HCT116 (cell line): ENCODE results near the gene IGF2BP3. TPM values are rescaled to one million over a fixed set of nuclear protein-coding genes. Genes with fewer than 3 reads are reported as not detected.

Experiments
- ATAC-seq: fragments of 200-7000 bp; cut with Tn5 transposase; 2 replicates; pipeline ENCODE4 v1.9.1; 2020; ENCODE audit warnings: mild to moderate bottlenecking, moderate library complexity
- BruUV-seq: library from RNA; stranded (reverse); fragments of 400-500 nt; replicated peaks from 2 replicates; lab custom pipeline; 2021; lab: Mats Ljungman, UMichigan
- CTCF ChIA-PET: fragments of 300-600 bp; sonication (Branson Sonifier 250); formaldehyde crosslinking; loops from one replicate; lab custom pipeline; 2021; ENCODE audit warnings: antibody characterized with exemption; lab: Charles Lee
- POLR2A ChIA-PET: fragments of 300-600, 350-600 bp; sonication (Branson Sonifier 250); formaldehyde crosslinking; loops from one replicate; lab custom pipeline; 2021; ENCODE audit warnings: antibody characterized with exemption; lab: Charles Lee
- RAD21 ChIA-PET, 2 experiments: fragments of 300-600 bp; sonication (Branson Sonifier 250); formaldehyde crosslinking; loops; one replicate each; lab custom pipeline; 2023; ENCODE audit warnings: low total read pairs in 2 of 2; ENCODE audit not compliant: uncharacterized antibody in 2 of 2, unreplicated experiment in 2 of 2, low non-redundant PET in 1 of 2; lab: Charles Lee
- DNase-seq: peaks from one replicate; pipeline ENCODE4 v3.0.0-alpha.2; 2010; ENCODE audit warnings: low read depth, low spot score
- H2AFZ ChIP-seq: fragments of 200-600 bp; shearing (Covaris generic), sonication (generic); 2 replicates; pipeline ENCODE4 v1.6.1; 2017; ENCODE audit warnings: low read depth, mixed run types, mixed read lengths, antibody characterized with exemption, low read length; ENCODE audit not compliant: poor library complexity, severe bottlenecking
- H3K27ac ChIP-seq: 2 replicates; pipeline ENCODE4 v1.5.1; 2012; ENCODE audit warnings: low read depth, low read length
- H3K27me3 ChIP-seq: fragments of 200-600 bp; sonication (generic); 2 replicates; pipeline ENCODE4 v1.6.1; 2016; ENCODE audit warnings: mixed run types, low read length, mixed read lengths; ENCODE audit not compliant: insufficient read depth
- H3K36me3 ChIP-seq, 2 experiments: fragments of 200-500 bp in 1 of 2; fragments of 200-600 bp in 1 of 2; sonication (Bioruptor generic) in 1 of 2; sonication (generic) in 1 of 2; 2 replicates each; pipeline versions ENCODE4 v1.5.1 to v1.6.1; 2014 to 2016; ENCODE audit warnings: low read length in 2 of 2, inconsistent platforms in 1 of 2, mixed read lengths in 1 of 2, mixed run types in 1 of 2; ENCODE audit not compliant: insufficient read depth in 2 of 2, control insufficient read depth in 1 of 2
- H3K4me1 ChIP-seq, 2 experiments: fragments of 200-600 bp in 1 of 2; sonication (generic) in 1 of 2; 2 replicates each; pipeline versions ENCODE4 v1.5.1 to v1.6.1; 2012 to 2017; ENCODE audit warnings: low read length in 2 of 2, inconsistent platforms in 1 of 2, mild to moderate bottlenecking in 1 of 2, mixed read lengths in 1 of 2, mixed run types in 1 of 2, moderate library complexity in 1 of 2; ENCODE audit not compliant: insufficient read depth in 2 of 2, control insufficient read depth in 1 of 2
- H3K4me2 ChIP-seq: fragments of 200-600 bp; sonication (generic); 2 replicates; pipeline ENCODE4 v1.6.1; 2017; ENCODE audit warnings: mixed run types, low read length, mixed read lengths
- H3K4me3 ChIP-seq, 2 experiments: fragments of 200-600 bp in 1 of 2; sonication (generic) in 1 of 2; replicated peaks in 1 of 2; 2 replicates each; pipeline ENCODE4 v1.5.1; 2011 to 2016; ENCODE audit warnings: low read length in 2 of 2, control low read depth in 1 of 2, low read depth in 1 of 2, mild to moderate bottlenecking in 1 of 2, mixed read lengths in 1 of 2, mixed run types in 1 of 2
- H3K79me2 ChIP-seq: fragments of 200-600 bp; sonication (generic); 2 replicates; pipeline ENCODE4 v1.6.1; 2017; ENCODE audit warnings: mild to moderate bottlenecking, mixed run types, low read length, moderate library complexity, mixed read lengths; ENCODE audit not compliant: insufficient read depth
- H3K9ac ChIP-seq: fragments of 200-600 bp; sonication (generic); 2 replicates; pipeline ENCODE4 v1.6.1; 2016; ENCODE audit warnings: low read length, mixed read lengths
- H3K9me2 ChIP-seq: fragments of 200-600 bp; sonication (generic), shearing (Covaris generic); 2 replicates; pipeline ENCODE4 v1.6.1; 2017; ENCODE audit warnings: mixed run types, mild to moderate bottlenecking, moderate library complexity; ENCODE audit not compliant: insufficient read depth
- H3K9me3 ChIP-seq, 2 experiments: fragments of 200-500 bp in 1 of 2; fragments of 200-600 bp in 1 of 2; sonication (Bioruptor generic) in 1 of 2; sonication (generic) in 1 of 2; 2 replicates each; pipeline ENCODE4 v1.6.1; 2014 to 2017; ENCODE audit warnings: low read length in 2 of 2, mixed read lengths in 2 of 2, inconsistent platforms in 1 of 2, low read depth in 1 of 2, mild to moderate bottlenecking in 1 of 2, mixed run types in 1 of 2, moderate library complexity in 1 of 2; ENCODE audit not compliant: control insufficient read depth in 1 of 2, insufficient read depth in 1 of 2
- H4K20me1 ChIP-seq: fragments of 200-600 bp; sonication (generic), shearing (Covaris generic); 2 replicates; pipeline ENCODE4 v1.6.1; 2017; ENCODE audit warnings: mixed run types, mild to moderate bottlenecking, moderate library complexity; ENCODE audit not compliant: insufficient read depth
- CBX3 ChIP-seq: IDR thresholded peaks from 2 replicates; pipeline ENCODE4 v1.6.1; 2012; ENCODE audit warnings: low read depth
- EGR1 ChIP-seq: IDR thresholded peaks from 2 replicates; pipeline ENCODE4 v1.6.1; 2012; ENCODE audit warnings: low read depth
- EZH2 ChIP-seq: fragments of 200-600 bp; sonication (generic); IDR thresholded peaks from 2 replicates; pipeline ENCODE4 v1.6.1; 2017; ENCODE audit warnings: antibody characterized with exemption, mixed run types
- EZH2phosphoT487 ChIP-seq: fragments of 200-600 bp; IDR thresholded peaks from 2 replicates; pipeline ENCODE4 v1.6.1; 2018; ENCODE audit warnings: antibody characterized with exemption, borderline replicate concordance
- FOSL1 ChIP-seq: IDR thresholded peaks from 2 replicates; pipeline ENCODE4 v1.6.1; 2012; ENCODE audit warnings: low read depth
- JUND ChIP-seq: IDR thresholded peaks from 2 replicates; pipeline ENCODE4 v1.6.1; 2012
- POLR2A ChIP-seq: IDR thresholded peaks from 2 replicates; pipeline ENCODE4 v1.7.0; 2011; ENCODE audit warnings: borderline replicate concordance; ENCODE audit not compliant: insufficient read depth, insufficient read length; ENCODE audit errors: extremely low read depth
- POLR2AphosphoS5 ChIP-seq: IDR thresholded peaks from 2 replicates; pipeline ENCODE4 v1.6.1; 2011; ENCODE audit warnings: mild to moderate bottlenecking, low read depth, low read length, moderate library complexity
- RAD21 ChIP-seq: IDR thresholded peaks from 2 replicates; pipeline ENCODE4 v1.6.1; 2012; ENCODE audit warnings: low read depth, mild to moderate bottlenecking
- SP1 ChIP-seq: IDR thresholded peaks from 2 replicates; pipeline ENCODE4 v1.6.1; 2012; ENCODE audit warnings: low read depth
- SRF ChIP-seq: IDR thresholded peaks from 2 replicates; pipeline ENCODE4 v1.6.1; 2012; ENCODE audit warnings: low read depth
- YY1 ChIP-seq: IDR thresholded peaks from 2 replicates; pipeline ENCODE4 v1.6.1; 2011; ENCODE audit warnings: low read length, low read depth, moderate library complexity, mild to moderate bottlenecking; ENCODE audit not compliant: insufficient replicate concordance; ENCODE audit errors: extremely low read depth
- ZFX ChIP-seq: fragments of 450-650 bp; IDR thresholded peaks from 2 replicates; pipeline ENCODE4 v1.6.1; 2017
- ZNF274 ChIP-seq: fragments of 200-500 bp; sonication (Bioruptor generic); IDR thresholded peaks from 2 replicates; pipeline ENCODE4 v1.6.1; 2014; ENCODE audit warnings: mild to moderate bottlenecking, low read depth, low read length, inconsistent platforms
- intact Hi-C: fragments of 100-400 bp; cut with micrococcal nuclease; formaldehyde crosslinking; loops from 2 replicates; pipeline ENCODE4 v1.10.0; 2022
- total RNA-seq: library from RNA; stranded (reverse); gene quantifications from one replicate; pipeline ENCODE4 v1.2.1, GENCODE V29; 2021; ENCODE audit not compliant: unreplicated experiment
- TF ChIP-seq, protein P1 (sequence below): IDR thresholded peaks from 2 replicates; pipeline ENCODE4 v1.6.1; 2012
- TF ChIP-seq, protein P2 (sequence below): IDR thresholded peaks from 2 replicates; pipeline ENCODE4 v1.6.1; 2011; ENCODE audit warnings: mild to moderate bottlenecking, low read length, moderate library complexity; ENCODE audit not compliant: insufficient replicate concordance; ENCODE audit errors: extremely low read depth
- TF ChIP-seq, protein P3 (sequence below): IDR thresholded peaks from 2 replicates; pipeline ENCODE4 v1.6.1; 2012
- TF ChIP-seq, protein P4 (sequence below), 3 experiments: fragments of 200-600 bp in 1 of 3; sonication (generic) in 1 of 3; IDR thresholded peaks in 2 of 3; conservative IDR thresholded peaks in 1 of 3; 2 replicates each; pipeline ENCODE4 v1.5.1; 2012 to 2017; ENCODE audit warnings: low read depth in 2 of 3, low read length in 2 of 3, antibody characterized with exemption in 1 of 3, borderline replicate concordance in 1 of 3, control low read depth in 1 of 3, mild to moderate bottlenecking in 1 of 3, mixed read lengths in 1 of 3, mixed run types in 1 of 3, moderate library complexity in 1 of 3; ENCODE audit not compliant: insufficient read depth in 1 of 3

IGF2BP3 gene
- total RNA-seq, 1 experiment from 2014 or later = 79.1 TPM

DNA sequence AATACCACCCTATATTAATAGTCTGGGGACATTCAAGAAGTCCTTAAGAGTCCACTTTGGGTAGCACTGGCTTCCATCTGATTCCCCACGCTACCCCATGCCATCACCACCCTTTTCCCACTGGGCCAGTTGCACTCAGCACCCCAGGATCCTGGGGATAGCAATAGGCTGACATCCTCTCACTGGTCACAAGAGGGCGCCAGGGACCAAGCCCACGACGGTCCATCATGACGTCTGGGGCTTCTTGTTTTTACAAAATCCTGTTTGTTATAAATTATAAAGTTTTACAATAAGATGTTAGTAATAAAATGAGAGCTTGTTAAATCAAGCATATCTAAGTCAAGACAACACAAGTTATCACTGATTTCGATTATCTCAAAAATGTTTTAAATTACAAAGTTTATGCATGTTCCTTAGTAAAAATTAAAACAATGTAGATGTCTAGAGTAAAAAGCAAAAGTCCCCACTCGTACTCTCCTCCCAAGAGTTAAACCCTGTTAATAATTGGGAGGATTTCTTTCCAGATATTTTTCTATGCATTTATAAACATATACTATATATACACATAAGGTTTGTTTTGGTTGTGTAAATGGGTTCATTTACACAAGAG, 208.3 kb downstream of the IGF2BP3 start (continued):
- TF ChIP-seq RAD21 (peak; percentile 88), POLR2A (no peak), CBX3 (no peak)
- TF ChIP-seq, protein P1, sequence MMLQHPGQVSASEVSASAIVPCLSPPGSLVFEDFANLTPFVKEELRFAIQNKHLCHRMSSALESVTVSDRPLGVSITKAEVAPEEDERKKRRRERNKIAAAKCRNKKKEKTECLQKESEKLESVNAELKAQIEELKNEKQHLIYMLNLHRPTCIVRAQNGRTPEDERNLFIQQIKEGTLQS = no peak

DNA sequence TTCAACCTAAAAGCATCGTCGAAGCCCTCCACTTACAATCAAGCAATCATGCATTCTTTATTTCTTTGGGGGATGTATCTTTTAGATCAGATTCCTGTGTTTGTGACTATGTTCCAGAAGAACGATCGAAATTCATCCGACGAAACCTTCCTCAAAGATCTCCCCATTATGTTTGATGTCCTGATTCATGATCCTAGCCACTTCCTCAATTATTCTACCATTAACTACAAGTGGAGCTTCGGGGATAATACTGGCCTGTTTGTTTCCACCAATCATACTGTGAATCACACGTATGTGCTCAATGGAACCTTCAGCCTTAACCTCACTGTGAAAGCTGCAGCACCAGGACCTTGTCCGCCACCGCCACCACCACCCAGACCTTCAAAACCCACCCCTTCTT, 209.9 kb downstream of the IGF2BP3 start:
- no peak overlapping the region for H3K4me3 ChIP-seq
- no peak overlapping the region for H3K4me2 ChIP-seq
- H3K9me2 ChIP-seq = no peaks in the 10 kb centered on the region
- no peaks in the 10 kb centered on the region for H4K20me1 ChIP-seq
- no peaks in the 10 kb centered on the region for H3K36me3 ChIP-seq
- no TSS peak for BruUV-seq
- H3K27ac ChIP-seq = no peak overlapping the region
- RAD21 ChIA-PET = no interaction called here
- no peak for DNase-seq
- intact Hi-C loops = no loop called here
- no peak for ATAC-seq
- H2AFZ ChIP-seq = no peak overlapping the region
- CTCF ChIA-PET = interaction anchor here (0.6 to 2.5 kb wide), 2 partner anchors 13 to 174 kb away, joined by 3 to 10 read pairs; no protein-coding TSS in a partner anchor
- H3K79me2 ChIP-seq = no peaks in the 10 kb centered on the region
- H3K27me3 ChIP-seq = no peaks in the 10 kb centered on the region
- no peak overlapping the region for H3K9ac ChIP-seq
- POLR2A ChIA-PET = no interaction called here
- H3K9me3 ChIP-seq = no peaks in the 10 kb centered on the region
- H3K4me1 ChIP-seq = peaks cover 0 to 3% of the 10 kb centered on the region in 2 experiments; a peak in 2 of 4 replicates
- TF ChIP-seq EZH2 = no peak
- TF ChIP-seq POLR2A = no peak
- TF ChIP-seq, protein P2, sequence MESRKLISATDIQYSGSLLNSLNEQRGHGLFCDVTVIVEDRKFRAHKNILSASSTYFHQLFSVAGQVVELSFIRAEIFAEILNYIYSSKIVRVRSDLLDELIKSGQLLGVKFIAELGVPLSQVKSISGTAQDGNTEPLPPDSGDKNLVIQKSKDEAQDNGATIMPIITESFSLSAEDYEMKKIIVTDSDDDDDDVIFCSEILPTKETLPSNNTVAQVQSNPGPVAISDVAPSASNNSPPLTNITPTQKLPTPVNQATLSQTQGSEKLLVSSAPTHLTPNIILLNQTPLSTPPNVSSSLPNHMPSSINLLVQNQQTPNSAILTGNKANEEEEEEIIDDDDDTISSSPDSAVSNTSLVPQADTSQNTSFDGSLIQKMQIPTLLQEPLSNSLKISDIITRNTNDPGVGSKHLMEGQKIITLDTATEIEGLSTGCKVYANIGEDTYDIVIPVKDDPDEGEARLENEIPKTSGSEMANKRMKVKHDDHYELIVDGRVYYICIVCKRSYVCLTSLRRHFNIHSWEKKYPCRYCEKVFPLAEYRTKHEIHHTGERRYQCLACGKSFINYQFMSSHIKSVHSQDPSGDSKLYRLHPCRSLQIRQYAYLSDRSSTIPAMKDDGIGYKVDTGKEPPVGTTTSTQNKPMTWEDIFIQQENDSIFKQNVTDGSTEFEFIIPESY = no peak
- TF ChIP-seq, protein P3, sequence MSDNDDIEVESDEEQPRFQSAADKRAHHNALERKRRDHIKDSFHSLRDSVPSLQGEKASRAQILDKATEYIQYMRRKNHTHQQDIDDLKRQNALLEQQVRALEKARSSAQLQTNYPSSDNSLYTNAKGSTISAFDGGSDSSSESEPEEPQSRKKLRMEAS = no peak
- TF ChIP-seq EGR1 = no peak
- no peak for TF ChIP-seq FOSL1
- TF ChIP-seq, protein P4, sequence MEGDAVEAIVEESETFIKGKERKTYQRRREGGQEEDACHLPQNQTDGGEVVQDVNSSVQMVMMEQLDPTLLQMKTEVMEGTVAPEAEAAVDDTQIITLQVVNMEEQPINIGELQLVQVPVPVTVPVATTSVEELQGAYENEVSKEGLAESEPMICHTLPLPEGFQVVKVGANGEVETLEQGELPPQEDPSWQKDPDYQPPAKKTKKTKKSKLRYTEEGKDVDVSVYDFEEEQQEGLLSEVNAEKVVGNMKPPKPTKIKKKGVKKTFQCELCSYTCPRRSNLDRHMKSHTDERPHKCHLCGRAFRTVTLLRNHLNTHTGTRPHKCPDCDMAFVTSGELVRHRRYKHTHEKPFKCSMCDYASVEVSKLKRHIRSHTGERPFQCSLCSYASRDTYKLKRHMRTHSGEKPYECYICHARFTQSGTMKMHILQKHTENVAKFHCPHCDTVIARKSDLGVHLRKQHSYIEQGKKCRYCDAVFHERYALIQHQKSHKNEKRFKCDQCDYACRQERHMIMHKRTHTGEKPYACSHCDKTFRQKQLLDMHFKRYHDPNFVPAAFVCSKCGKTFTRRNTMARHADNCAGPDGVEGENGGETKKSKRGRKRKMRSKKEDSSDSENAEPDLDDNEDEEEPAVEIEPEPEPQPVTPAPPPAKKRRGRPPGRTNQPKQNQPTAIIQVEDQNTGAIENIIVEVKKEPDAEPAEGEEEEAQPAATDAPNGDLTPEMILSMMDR (IDR thresholded peaks at IDR 0.05 in 2 of 3, conservative IDR thresholded peaks at IDR 0.05 in 1 of 3; ENCODE audit: borderline replicate concordance in 1 of 3, insufficient read depth in 1 of 3, low read depth in 2 of 3, low read length in 2 of 3) = no peak
- TF ChIP-seq SP1 = no peak
- TF ChIP-seq SRF = no peak
- no peak for TF ChIP-seq CBX3
- no peak for TF ChIP-seq ZNF274
- TF ChIP-seq JUND = no peak
- TF ChIP-seq ZFX = no peak
- no peak for TF ChIP-seq EZH2phosphoT487
- TF ChIP-seq YY1 = no peak
- no peak for TF ChIP-seq POLR2AphosphoS5
